Astrocyte (in vitro differentiated cells and primary cell): ENCODE data around the gene CYB561D1. TPM values are rescaled to one million over a fixed set of nuclear protein-coding genes. Genes with fewer than 3 reads are reported as not detected.
A peak's percentile ranks its signal among the peaks of the same experiment; 100 is the strongest.

Source experiments
- DNase-seq: peaks from one replicate; pipeline ENCODE4 v3.0.0-alpha.2; 2010; ENCODE audit warnings: low read depth
- FAIRE-seq: peaks from 2 replicates; lab custom pipeline; 2011; peaks lifted over from hg19 to GRCh38; lab: Jason Lieb, UNC
- H2AFZ ChIP-seq: 2 replicates; pipeline ENCODE4 v1.6.0; 2012; ENCODE audit warnings: low read depth, low read length, inconsistent platforms
- H3K27ac ChIP-seq: 2 replicates; pipeline ENCODE4 v1.5.1; 2011; ENCODE audit warnings: low read depth, low read length, inconsistent platforms
- H3K27me3 ChIP-seq: 2 replicates; pipeline ENCODE4 v1.6.0; 2011; ENCODE audit warnings: low read length, inconsistent platforms; ENCODE audit not compliant: insufficient read depth
- H3K36me3 ChIP-seq: 2 replicates; pipeline ENCODE4 v1.5.1; 2011; ENCODE audit warnings: low read length, inconsistent platforms; ENCODE audit not compliant: insufficient read depth
- H3K4me1 ChIP-seq: 2 replicates; pipeline ENCODE4 v1.5.1; 2011; ENCODE audit warnings: low read length, inconsistent platforms; ENCODE audit not compliant: insufficient read depth
- H3K4me2 ChIP-seq: 2 replicates; pipeline ENCODE4 v1.6.0; 2012; ENCODE audit warnings: low read length, inconsistent platforms
- H3K4me3 ChIP-seq: 2 replicates; pipeline ENCODE4 v1.5.1; 2011; ENCODE audit warnings: low read depth, mild to moderate bottlenecking, low read length, inconsistent platforms; ENCODE audit not compliant: insufficient read depth
- H3K79me2 ChIP-seq: 2 replicates; pipeline ENCODE4 v1.6.0; 2012; ENCODE audit warnings: mild to moderate bottlenecking, low read length, inconsistent platforms; ENCODE audit not compliant: insufficient read depth
- H3K9ac ChIP-seq: 2 replicates; pipeline ENCODE4 v1.6.0; 2012; ENCODE audit warnings: mild to moderate bottlenecking, low read length, inconsistent platforms
- H3K9me3 ChIP-seq: 2 replicates; pipeline ENCODE4 v1.5.1; 2012; ENCODE audit warnings: low read depth, mild to moderate bottlenecking, low read length, inconsistent platforms; ENCODE audit not compliant: insufficient read depth
- H4K20me1 ChIP-seq: 2 replicates; pipeline ENCODE4 v1.6.0; 2012; ENCODE audit warnings: low read length, inconsistent platforms; ENCODE audit not compliant: insufficient read depth
- H3K27ac Mint-ChIP-seq: one replicate; pipeline ENCODE4 v1.8.0; 2021; ENCODE audit warnings: mild to moderate bottlenecking, mixed read lengths; ENCODE audit not compliant: unreplicated experiment
- H3K27me3 Mint-ChIP-seq: one replicate; pipeline ENCODE4 v1.8.0; 2021; ENCODE audit warnings: low read depth, mixed read lengths; ENCODE audit not compliant: unreplicated experiment
- H3K36me3 Mint-ChIP-seq: one replicate; pipeline ENCODE4 v1.8.0; 2021; ENCODE audit warnings: low read depth, mixed read lengths; ENCODE audit not compliant: unreplicated experiment
- H3K4me1 Mint-ChIP-seq: one replicate; pipeline ENCODE4 v1.8.0; 2021; ENCODE audit warnings: low read depth, mixed read lengths; ENCODE audit not compliant: unreplicated experiment
- H3K4me3 Mint-ChIP-seq: one replicate; pipeline ENCODE4 v1.8.0; 2021; ENCODE audit warnings: mild to moderate bottlenecking, moderate library complexity, mixed read lengths; ENCODE audit not compliant: unreplicated experiment
- H3K9me3 Mint-ChIP-seq: one replicate; pipeline ENCODE4 v1.8.0; 2021; ENCODE audit warnings: mild to moderate bottlenecking, mixed read lengths; ENCODE audit not compliant: unreplicated experiment
- EZH2 ChIP-seq: IDR thresholded peaks from 2 replicates; pipeline ENCODE4 v1.6.1; 2012; ENCODE audit warnings: mild to moderate bottlenecking, low read length, inconsistent platforms; ENCODE audit not compliant: insufficient read depth
- total RNA-seq: library from RNA; stranded (reverse); gene quantifications from 2 replicates; pipeline ENCODE4 v1.2.1, GENCODE V29; 2021
- TF ChIP-seq, protein P1 (sequence below): IDR thresholded peaks from 2 replicates; pipeline ENCODE4 v1.5.1; 2011; ENCODE audit warnings: low read depth, mild to moderate bottlenecking, inconsistent platforms, low read length, moderate library complexity; ENCODE audit not compliant: insufficient read depth

The CYB561D1 gene
- total RNA-seq, 1 donor from 2014 or later: 9.4 TPM

DNA sequence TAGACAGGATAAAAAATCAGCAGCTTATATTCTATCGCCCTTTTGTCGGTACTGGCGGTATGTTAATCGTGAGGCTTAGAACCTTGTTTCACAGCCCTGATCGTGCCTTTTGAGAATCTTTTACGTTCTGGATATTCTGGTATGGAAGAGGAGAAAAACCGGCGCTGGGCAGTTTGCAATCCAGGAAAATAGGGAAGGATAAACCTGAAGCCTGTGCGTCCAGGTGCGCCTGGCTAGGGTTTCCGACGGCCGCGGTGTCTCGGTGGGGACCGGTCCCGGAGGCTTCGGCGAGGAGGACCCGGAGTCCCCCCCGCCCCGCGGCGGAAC is 27.8 kb upstream of the CYB561D1 start:
- no peaks in the 10 kb centered on the region for H4K20me1 ChIP-seq
- DNase-seq (no peak), FAIRE-seq (no peak)
- Mint-ChIP-seq H3K4me1 (peaks cover 1% of the 10 kb centered on the region), H3K4me3 (peak overlapping the region; percentile 74), H3K9me3 (no peaks in the 10 kb centered on the region), H3K36me3 (no peaks in the 10 kb centered on the region), H3K27me3 (peaks cover 53% of the 10 kb centered on the region), H3K27ac (no peak overlapping the region)
- H3K4me3 ChIP-seq: peak overlapping the region; percentile 45
- no peaks in the 10 kb centered on the region for H3K4me1 ChIP-seq
- no peak overlapping the region for H3K27ac ChIP-seq
- H3K9me3 ChIP-seq: no peaks in the 10 kb centered on the region
- TF ChIP-seq EZH2: no peak
- TF ChIP-seq, protein P1, sequence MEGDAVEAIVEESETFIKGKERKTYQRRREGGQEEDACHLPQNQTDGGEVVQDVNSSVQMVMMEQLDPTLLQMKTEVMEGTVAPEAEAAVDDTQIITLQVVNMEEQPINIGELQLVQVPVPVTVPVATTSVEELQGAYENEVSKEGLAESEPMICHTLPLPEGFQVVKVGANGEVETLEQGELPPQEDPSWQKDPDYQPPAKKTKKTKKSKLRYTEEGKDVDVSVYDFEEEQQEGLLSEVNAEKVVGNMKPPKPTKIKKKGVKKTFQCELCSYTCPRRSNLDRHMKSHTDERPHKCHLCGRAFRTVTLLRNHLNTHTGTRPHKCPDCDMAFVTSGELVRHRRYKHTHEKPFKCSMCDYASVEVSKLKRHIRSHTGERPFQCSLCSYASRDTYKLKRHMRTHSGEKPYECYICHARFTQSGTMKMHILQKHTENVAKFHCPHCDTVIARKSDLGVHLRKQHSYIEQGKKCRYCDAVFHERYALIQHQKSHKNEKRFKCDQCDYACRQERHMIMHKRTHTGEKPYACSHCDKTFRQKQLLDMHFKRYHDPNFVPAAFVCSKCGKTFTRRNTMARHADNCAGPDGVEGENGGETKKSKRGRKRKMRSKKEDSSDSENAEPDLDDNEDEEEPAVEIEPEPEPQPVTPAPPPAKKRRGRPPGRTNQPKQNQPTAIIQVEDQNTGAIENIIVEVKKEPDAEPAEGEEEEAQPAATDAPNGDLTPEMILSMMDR: no peak
- no peaks in the 10 kb centered on the region for H3K36me3 ChIP-seq
- H3K4me2 ChIP-seq: peak overlapping the region; percentile 79
- H2AFZ ChIP-seq: peak overlapping the region; percentile 82
- H3K27me3 ChIP-seq: peaks cover 70% of the 10 kb centered on the region
- no peak overlapping the region for H3K9ac ChIP-seq
- no peaks in the 10 kb centered on the region for H3K79me2 ChIP-seq

DNA sequence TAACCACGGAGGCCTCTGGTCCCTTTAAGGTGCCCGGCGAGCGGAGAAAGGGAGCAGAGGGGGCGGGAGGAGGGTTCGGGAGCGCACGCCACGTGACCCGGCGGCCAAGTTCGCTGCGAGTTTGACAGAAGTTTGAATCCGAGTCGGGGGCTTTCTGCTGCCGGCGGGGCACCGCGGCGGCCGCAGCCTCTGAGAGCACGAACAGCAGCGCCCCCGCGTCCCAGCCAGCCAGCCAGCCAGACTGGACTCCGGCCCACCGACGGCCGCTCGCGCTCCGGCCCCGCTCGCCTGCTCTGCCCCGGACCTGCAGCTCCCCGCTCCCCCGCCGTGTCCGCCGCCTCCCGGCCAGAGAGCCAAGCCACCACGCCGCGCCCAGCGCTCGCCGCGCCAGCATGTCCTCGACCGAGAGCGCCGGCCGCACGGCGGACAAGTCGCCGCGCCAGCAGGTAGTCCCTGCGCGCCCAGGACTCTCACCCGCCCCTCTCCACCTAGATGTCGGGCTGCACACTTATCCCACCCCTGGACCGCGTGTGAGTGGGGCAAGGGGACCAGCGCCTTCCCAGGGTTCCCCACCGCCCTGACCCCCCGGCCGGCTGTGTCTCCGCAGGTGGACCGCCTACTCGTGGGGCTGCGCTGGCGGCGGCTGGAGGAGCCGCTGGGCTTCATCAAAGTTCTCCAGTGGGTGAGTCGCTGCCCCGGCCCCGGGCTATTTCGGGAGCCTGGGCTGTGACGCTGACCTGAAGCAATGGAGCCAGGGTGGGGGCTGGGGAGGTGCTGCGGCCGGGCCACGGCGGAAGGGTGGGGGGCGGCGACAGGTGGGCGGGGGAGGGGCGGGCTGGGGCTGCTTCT is 27.2 kb upstream of the CYB561D1 start, which contains the start of gene SYPL2:
Gene SYPL2 (plus strand): TSS at position 95 of the 849 bp plus-strand sequence. CDS start 298 bp downstream, at position 393.
- Histone ChIP-seq H3K4me2 (peak within 1 kb of the TSS; percentile 79), H3K36me3 (no peaks in the 10 kb centered on the region), H3K79me2 (no peaks in the 10 kb centered on the region), H3K9me3 (no peaks in the 10 kb centered on the region), H2AFZ (peak within 1 kb of the TSS; percentile 82), H4K20me1 (no peaks in the 10 kb centered on the region), H3K27me3 (peaks cover 72% of the 10 kb centered on the region), H3K4me3 (peak within 1 kb of the TSS; percentile 45), H3K9ac (no peak within 1 kb of the TSS), H3K4me1 (no peaks in the 10 kb centered on the region), H3K27ac (no peak within 1 kb of the TSS)
- H3K36me3 Mint-ChIP-seq: no peaks in the 10 kb centered on the region
- DNase-seq (no peak), FAIRE-seq (no peak)
- no peaks in the 10 kb centered on the region for H3K9me3 Mint-ChIP-seq
- H3K4me1 Mint-ChIP-seq: peaks cover 1% of the 10 kb centered on the region
- H3K27ac Mint-ChIP-seq: no peak within 1 kb of the TSS
- peak within 1 kb of the TSS; percentile 74 for H3K4me3 Mint-ChIP-seq
- TF ChIP-seq, protein P1: no peak
- TF ChIP-seq EZH2: peak; percentile 93
- H3K27me3 Mint-ChIP-seq: peaks cover 53% of the 10 kb centered on the region

DNA sequence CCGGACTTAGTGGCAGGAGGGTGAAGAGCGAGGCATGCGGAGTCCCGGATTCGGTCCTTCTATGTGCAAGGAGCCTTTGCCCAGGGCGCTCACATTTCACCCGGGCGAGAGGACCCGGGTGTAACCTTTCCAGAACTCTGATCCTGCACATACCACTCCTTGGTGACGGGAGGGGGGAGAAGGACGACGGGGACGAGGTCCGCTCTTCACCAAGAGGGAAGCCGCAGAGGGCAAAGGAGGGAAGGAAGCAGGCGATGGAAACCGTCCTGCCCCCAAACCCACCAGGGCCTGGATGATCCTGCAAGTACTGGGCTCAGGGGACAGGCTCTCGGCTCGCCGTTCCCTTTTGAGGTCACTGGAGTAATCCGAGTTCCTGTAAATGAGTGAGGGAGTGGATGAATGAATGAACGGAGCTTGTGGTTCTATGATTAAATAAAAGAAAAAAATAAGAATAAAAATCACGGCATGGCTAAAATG is 26.6 kb upstream of the CYB561D1 start:
- Histone ChIP-seq H3K9me3 (no peaks in the 10 kb centered on the region), H3K4me3 (no peak overlapping the region), H2AFZ (no peak overlapping the region), H3K27me3 (peaks cover 79% of the 10 kb centered on the region), H3K36me3 (no peaks in the 10 kb centered on the region), H3K4me2 (peak overlapping the region; percentile 79), H3K4me1 (no peaks in the 10 kb centered on the region), H4K20me1 (no peaks in the 10 kb centered on the region), H3K79me2 (no peaks in the 10 kb centered on the region), H3K27ac (no peak overlapping the region), H3K9ac (no peak overlapping the region)
- no peaks in the 10 kb centered on the region for H3K9me3 Mint-ChIP-seq
- H3K27me3 Mint-ChIP-seq: peaks cover 48% of the 10 kb centered on the region
- H3K4me1 Mint-ChIP-seq: peaks cover 1% of the 10 kb centered on the region
- no peaks in the 10 kb centered on the region for H3K36me3 Mint-ChIP-seq
- FAIRE-seq (no peak), DNase-seq (no peak)
- TF ChIP-seq, protein P1: no peak
- peak; percentile 15 for TF ChIP-seq EZH2
- peak overlapping the region; percentile 74 for H3K4me3 Mint-ChIP-seq
- no peak overlapping the region for H3K27ac Mint-ChIP-seq
